Skin epidermis (tissue), 12 donors: Measurements from ENCODE around the gene FAM3B.
A peak's percentile ranks its signal among the peaks of the same experiment; 100 is the strongest.
"Not testable (repeated sequence)": the region's sequence is repeated elsewhere in the genome, so short reads cannot be mapped to it uniquely, and the experiment has no call there.

Source experiments
- H3K27ac ChIP-seq, 21 experiments: fragments of 200-600 bp; sonication (generic) in 11 of 21; one replicate each; pipeline ENCODE4 v1.5.0; 2020; ENCODE audit warnings: mild to moderate bottlenecking in 3 of 21, inconsistent platforms in 2 of 21, moderate library complexity in 2 of 21
- H3K4me3 ChIP-seq, 7 experiments: fragments of 200-600 bp; sonication (generic) in 2 of 7; one replicate each; pipeline ENCODE4 v1.5.0; 2020; ENCODE audit warnings: inconsistent platforms in 2 of 7, mild to moderate bottlenecking in 2 of 7, moderate library complexity in 1 of 7

FAM3B gene, protein sequence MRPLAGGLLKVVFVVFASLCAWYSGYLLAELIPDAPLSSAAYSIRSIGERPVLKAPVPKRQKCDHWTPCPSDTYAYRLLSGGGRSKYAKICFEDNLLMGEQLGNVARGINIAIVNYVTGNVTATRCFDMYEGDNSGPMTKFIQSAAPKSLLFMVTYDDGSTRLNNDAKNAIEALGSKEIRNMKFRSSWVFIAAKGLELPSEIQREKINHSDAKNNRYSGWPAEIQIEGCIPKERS

GRCh38 chr21:41316200-41317062 is at the start of gene FAM3B:
Gene FAM3B (plus strand): TSS chr21:41316801. CDS start chr21:41316880, 79 bp downstream.
- peak within 1 kb of the TSS in 4 of 21 experiments; percentile 5 to 39 (median 28) for H3K27ac ChIP-seq
- H3K4me3 ChIP-seq: peak within 1 kb of the TSS in 4 of 7 experiments; percentile 19 to 30 (median 22)

- no peak overlapping the region for H3K27ac ChIP-seq
Measured at GRCh38 chr21:41267346-41267745, 49.3 kb upstream of the FAM3B start.

DNA sequence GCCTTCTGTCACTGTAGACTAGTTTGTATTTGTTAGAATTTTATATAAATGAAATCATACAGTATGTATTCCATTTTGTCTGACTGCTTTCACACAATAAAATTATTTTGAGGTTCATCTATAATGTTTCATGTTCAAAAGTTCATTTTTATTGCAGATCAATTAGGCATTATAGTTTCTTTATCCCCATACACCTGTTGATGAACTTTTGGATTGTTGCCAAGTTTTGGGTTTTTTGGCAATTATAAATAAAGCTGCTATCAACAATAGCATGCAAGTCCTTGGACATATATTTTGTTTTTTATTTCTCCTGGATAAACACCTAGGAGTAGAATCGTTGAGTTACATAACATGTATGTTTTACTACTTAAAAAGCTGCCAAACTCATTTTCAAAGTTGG is 47.1 kb upstream of the FAM3B start:
- Histone ChIP-seq H3K4me3 (no peak overlapping the region), H3K27ac (no peak overlapping the region)

More at GRCh38 chr21:41267346-41267745, 49.3 kb upstream of the FAM3B start:
- H3K4me3 ChIP-seq: no peak overlapping the region

DNA sequence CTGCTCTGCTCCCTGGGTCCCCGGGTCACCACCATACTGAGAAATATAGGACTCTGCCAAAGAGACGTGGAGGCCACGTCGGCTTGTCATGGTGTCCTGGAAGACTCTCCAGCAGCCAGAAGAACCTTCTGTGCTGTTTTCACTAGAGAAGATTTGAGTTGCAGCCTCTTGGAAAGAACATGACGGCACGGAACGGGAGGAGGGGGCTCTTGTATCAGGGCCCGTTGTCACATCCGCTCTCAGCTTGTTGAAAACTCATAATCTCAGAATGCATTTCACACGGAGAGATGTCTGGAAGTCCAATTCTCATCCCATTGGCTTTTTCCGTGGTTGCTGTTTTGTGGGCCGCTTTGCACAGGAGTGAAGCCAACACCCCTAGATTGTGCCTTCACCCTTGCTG is 39.4 kb upstream of the FAM3B start:
- Histone ChIP-seq H3K27ac (no peak overlapping the region), H3K4me3 (no peak overlapping the region)

- no peak overlapping the region for H3K27ac ChIP-seq
- no peak overlapping the region for H3K4me3 ChIP-seq
Measured at GRCh38 chr21:41277846-41278245, 38.8 kb upstream of the FAM3B start.

- H3K4me3 ChIP-seq: no peak overlapping the region
- no peak overlapping the region for H3K27ac ChIP-seq
Measured at GRCh38 chr21:41280115-41280919, 36.3 kb upstream of the FAM3B start.

DNA sequence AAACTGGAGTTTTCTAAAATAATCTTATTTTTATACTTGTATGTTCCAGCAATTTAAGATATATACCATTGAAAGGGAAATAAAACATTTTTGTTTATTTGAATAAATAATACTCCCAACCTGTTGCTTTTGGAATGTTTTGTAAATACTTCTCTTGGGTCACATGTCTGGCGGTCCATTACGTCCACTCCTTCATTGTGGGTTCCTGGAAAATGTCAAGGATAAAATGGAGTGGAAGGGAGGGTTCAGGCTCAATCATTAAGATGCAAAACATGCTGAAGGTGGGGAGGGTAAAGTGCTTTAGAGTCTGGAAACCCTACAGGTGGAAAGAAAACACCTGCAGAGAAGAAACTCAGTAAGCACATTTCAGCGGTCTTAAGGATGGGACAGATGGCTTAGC is 34.2 kb upstream of the FAM3B start:
- Histone ChIP-seq H3K4me3 (no peak overlapping the region), H3K27ac (no peak overlapping the region)

- H3K4me3 ChIP-seq: no peak overlapping the region
- H3K27ac ChIP-seq: no peak overlapping the region
Measured at GRCh38 chr21:41283211-41283818, 33.3 kb upstream of the FAM3B start.

GRCh38 chr21:41289431-41289830 is 27.2 kb upstream of the FAM3B start:
- Histone ChIP-seq H3K27ac (no peak overlapping the region), H3K4me3 (no peak overlapping the region)

- Histone ChIP-seq H3K4me3 (peak overlapping the region in 1 of 7 experiments; percentile 13), H3K27ac (no peak overlapping the region)
Measured at GRCh38 chr21:41290106-41290799, 26.3 kb upstream of the FAM3B start.

DNA sequence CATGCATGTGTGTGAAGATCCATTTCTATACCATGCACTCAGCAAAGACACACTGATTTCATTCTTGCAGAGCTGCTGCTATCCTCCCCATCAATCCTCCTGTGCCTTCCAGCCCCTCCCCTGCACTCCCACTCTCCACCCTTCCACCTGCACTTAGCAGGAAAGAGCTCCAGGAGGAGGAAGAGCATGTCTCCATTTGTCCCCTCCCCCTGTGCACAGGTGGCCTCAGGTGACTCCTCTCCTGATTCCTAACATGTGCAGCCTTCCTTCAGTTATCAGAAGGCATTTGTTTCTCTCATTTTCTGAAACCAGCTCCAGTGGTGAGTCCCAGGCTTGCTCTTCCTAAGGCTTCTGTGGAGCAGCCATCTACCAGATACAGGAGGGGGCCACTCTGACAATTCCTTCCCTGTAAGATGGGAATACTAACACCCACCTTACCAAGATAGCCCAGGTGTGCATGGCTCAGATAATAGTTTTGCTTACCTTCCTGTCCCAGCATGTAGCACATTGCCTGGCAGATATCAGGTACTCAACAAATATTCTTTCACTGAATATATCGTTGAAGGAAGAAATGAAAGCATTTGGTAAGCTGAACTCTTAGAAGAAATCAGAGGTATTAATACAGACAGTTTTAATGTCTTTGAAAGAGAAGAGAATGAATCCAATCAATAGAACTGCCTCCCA is 21.9 kb upstream of the FAM3B start:
- no peak overlapping the region for H3K27ac ChIP-seq

DNA sequence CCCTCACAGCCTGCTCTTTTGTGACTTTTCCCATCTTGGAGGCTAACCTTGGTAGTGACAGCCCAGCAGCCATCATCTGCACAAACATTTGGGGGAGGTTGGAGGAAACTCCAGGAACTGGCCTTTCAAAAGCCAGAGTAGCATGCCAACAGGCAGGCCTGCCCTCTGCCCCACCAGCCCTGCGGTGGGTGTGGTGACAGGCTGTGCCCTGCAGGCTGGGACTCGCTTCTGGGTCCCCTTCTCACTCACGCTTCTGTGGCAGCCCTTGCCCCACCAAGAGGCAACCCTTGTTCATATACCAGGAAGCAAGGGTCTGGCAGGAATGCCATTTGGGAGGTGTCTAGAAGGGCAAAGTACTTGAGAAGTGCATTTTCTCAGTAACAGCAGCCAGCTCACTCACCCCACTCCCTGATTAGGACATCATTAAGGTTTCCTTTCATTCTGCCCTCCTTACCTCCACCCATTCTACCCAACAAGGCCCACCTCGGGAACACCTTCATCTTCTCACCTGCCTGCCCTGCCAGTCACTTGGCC is 20.8 kb upstream of the FAM3B start:
- no peak overlapping the region for H3K4me3 ChIP-seq
- no peak overlapping the region for H3K27ac ChIP-seq

More for the DNA sequence above, 21.9 kb upstream of the FAM3B start:
- H3K4me3 ChIP-seq: no peak overlapping the region

DNA sequence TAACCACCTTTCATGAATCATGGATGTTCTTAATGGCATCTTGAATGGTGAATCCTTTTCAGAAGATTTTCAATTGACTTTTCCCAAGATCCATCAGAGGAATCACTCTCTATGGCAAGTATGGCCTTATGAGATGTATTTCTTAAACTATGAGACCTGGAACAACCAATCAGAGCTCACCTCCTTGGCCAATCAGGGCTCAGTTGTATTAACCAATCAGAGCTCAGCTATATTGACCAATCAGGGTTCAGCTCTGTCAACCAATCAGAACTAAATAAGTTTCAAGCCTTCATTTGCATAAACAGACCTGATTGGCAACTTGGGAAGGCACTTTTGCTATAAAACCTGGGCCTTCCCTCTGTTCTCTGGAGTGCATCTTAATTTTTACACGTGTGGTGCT is 13.6 kb upstream of the FAM3B start:
- no peak overlapping the region for H3K4me3 ChIP-seq

GRCh38 chr21:41304068-41304720 is 12.4 kb upstream of the FAM3B start:
- no peak overlapping the region for H3K27ac ChIP-seq
- no peak overlapping the region for H3K4me3 ChIP-seq

More for the DNA sequence above, 13.6 kb upstream of the FAM3B start:
- H3K27ac ChIP-seq: no peak overlapping the region

GRCh38 chr21:41307219-41307618 is 9.4 kb upstream of the FAM3B start:
- Histone ChIP-seq H3K4me3 (no peak overlapping the region), H3K27ac (no peak overlapping the region)

GRCh38 chr21:41313285-41314164 is 3.1 kb upstream of the FAM3B start:
- not testable (repeated sequence) for H3K27ac ChIP-seq, H3K4me3 ChIP-seq

- H3K4me3 ChIP-seq: no peak overlapping the region
Measured at GRCh38 chr21:41315726-41316125, 875 bp upstream of the FAM3B start.

More at GRCh38 chr21:41315726-41316125, 875 bp upstream of the FAM3B start:
- H3K27ac ChIP-seq: no peak overlapping the region
